ENCODE measurements around the gene SULT1C4.

Gene SULT1C4

DNA sequence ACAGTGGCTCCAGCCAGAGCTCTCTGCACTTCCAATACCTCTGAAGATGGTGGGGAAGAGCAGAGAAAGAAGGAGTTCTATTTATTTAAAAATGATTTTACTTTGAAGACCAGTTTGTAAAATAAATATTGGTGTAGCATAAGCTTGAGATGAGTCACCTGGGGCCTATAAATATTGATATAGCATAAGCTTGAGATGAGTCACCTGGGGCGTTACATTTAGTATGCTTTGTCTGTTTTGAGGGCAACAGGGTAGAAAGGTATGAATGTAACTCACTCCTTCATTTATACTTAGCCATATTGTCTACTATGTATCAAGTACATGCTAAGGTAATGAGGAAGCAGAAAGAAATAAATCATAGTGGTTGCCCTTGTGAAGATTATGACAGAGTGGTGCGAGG lies 7.7 kb upstream of the SULT1C4 start:
- Histone ChIP-seq H3K9me3 (ENCODE audit: control insufficient read depth, low read length) (peaks cover 12% of the 10 kb centered on the region), H3K36me3 (ENCODE audit: control insufficient read depth, insufficient read depth, low read length) (no peaks in the 10 kb centered on the region), H3K4me3 (ENCODE audit: extremely low read depth, insufficient read depth, low read length, poor library complexity, severe bottlenecking) (no peak overlapping the region), H3K27ac (ENCODE audit: low read depth, low read length, severe bottlenecking) (no peak overlapping the region), H3K4me1 (ENCODE audit: control insufficient read depth, insufficient read depth, low read length, poor library complexity, severe bottlenecking) (no peaks in the 10 kb centered on the region)
- no CpG with 5 or more reads among the region's 2 CpGs for WGBS, 2 experiments (ENCODE audit: insufficient coverage in 2 of 2)

- no peak overlapping the region for H3K4me3 ChIP-seq (ENCODE audit: extremely low read depth, insufficient read depth, low read length, poor library complexity, severe bottlenecking)
- H3K36me3 ChIP-seq (ENCODE audit: control insufficient read depth, insufficient read depth, low read length) = peaks cover 5% of the 10 kb centered on the region
- H3K4me1 ChIP-seq (ENCODE audit: control insufficient read depth, insufficient read depth, low read length, poor library complexity, severe bottlenecking) = peaks cover 18% of the 10 kb centered on the region
- 100% methylated on average over 2 of the region's 4 CpGs for WGBS, 2 experiments (ENCODE audit: insufficient coverage in 2 of 2)
- peak overlapping the region; percentile 91 for H3K27ac ChIP-seq (ENCODE audit: low read depth, low read length, severe bottlenecking)
- no peaks in the 10 kb centered on the region for H3K9me3 ChIP-seq (ENCODE audit: control insufficient read depth, low read length)
Measured at GRCh38 chr2:108376774-108377173, 980 bp upstream of the SULT1C4 start.

DNA sequence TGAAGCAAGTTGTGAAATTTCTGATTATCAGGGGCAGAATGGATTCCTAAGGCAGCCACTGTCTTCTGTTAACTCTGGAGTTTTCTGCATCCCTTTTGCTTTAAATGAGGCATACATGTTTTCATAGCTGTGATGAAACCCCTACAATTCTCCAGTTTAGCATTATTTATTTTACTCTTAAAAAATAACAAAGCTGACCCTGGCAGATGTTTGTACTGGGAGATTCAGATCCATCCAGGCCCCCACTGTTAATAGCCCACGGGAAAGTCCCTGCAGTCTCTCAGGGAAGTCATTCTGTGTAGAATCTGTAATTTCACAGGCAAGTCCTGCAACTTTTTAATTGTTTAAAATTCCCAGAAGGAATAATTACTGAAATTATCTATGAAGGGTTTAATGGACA lies 353 bp upstream of the SULT1C4 start:
- H3K4me3 ChIP-seq (ENCODE audit: extremely low read depth, insufficient read depth, low read length, poor library complexity, severe bottlenecking) = no peak overlapping the region
- peak overlapping the region; percentile 91 for H3K27ac ChIP-seq (ENCODE audit: low read depth, low read length, severe bottlenecking)
- WGBS, 2 experiments (ENCODE audit: insufficient coverage in 2 of 2) = 86% methylated on average over 1 of the region's 1 CpG; no CpG with 5 or more reads in 1 of the 2 experiments
- peaks cover 7% of the 10 kb centered on the region for H3K36me3 ChIP-seq (ENCODE audit: control insufficient read depth, insufficient read depth, low read length)
- no peaks in the 10 kb centered on the region for H3K9me3 ChIP-seq (ENCODE audit: control insufficient read depth, low read length)
- peaks cover 18% of the 10 kb centered on the region for H3K4me1 ChIP-seq (ENCODE audit: control insufficient read depth, insufficient read depth, low read length, poor library complexity, severe bottlenecking)

DNA sequence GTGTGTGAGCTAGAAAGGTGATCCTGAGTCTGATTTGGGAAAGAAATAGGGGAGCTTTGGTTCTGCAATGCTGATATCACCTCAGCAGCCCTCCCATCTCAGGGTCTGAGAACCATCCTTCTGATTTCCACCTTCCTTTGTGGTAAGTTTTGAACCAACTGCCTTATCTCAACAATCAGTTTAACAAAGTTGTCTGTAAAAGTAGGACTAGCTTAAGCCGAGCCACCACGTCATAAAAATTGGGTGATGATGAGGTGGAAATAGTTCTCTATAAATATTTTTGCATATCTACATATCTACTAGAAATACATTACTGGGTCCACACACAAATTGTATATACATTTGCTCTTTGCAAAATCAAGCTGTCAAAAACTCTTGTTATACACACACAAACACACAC lies 1.1 kb downstream of the SULT1C4 start:
- peaks cover 24% of the 10 kb centered on the region for H3K4me1 ChIP-seq (ENCODE audit: control insufficient read depth, insufficient read depth, low read length, poor library complexity, severe bottlenecking)
- peak overlapping the region; percentile 32 for H3K27ac ChIP-seq (ENCODE audit: low read depth, low read length, severe bottlenecking)
- WGBS, 2 experiments (ENCODE audit: insufficient coverage in 2 of 2) = no CpG with 5 or more reads among the region's 2 CpGs
- H3K4me3 ChIP-seq (ENCODE audit: extremely low read depth, insufficient read depth, low read length, poor library complexity, severe bottlenecking) = peak overlapping the region; percentile 34
- H3K9me3 ChIP-seq (ENCODE audit: control insufficient read depth, low read length) = no peaks in the 10 kb centered on the region
- peaks cover 17% of the 10 kb centered on the region for H3K36me3 ChIP-seq (ENCODE audit: control insufficient read depth, insufficient read depth, low read length)

- no peaks in the 10 kb centered on the region for H3K9me3 ChIP-seq (ENCODE audit: control insufficient read depth, low read length)
- H3K4me3 ChIP-seq (ENCODE audit: extremely low read depth, insufficient read depth, low read length, poor library complexity, severe bottlenecking) = no peak overlapping the region
- H3K4me1 ChIP-seq (ENCODE audit: control insufficient read depth, insufficient read depth, low read length, poor library complexity, severe bottlenecking) = peaks cover 23% of the 10 kb centered on the region
- no peak overlapping the region for H3K27ac ChIP-seq (ENCODE audit: low read depth, low read length, severe bottlenecking)
- peaks cover 24% of the 10 kb centered on the region for H3K36me3 ChIP-seq (ENCODE audit: control insufficient read depth, insufficient read depth, low read length)
- WGBS, 2 experiments (ENCODE audit: insufficient coverage in 2 of 2) = 60 to 100% methylated on average over 1 to 2 of the region's 4 CpGs
Measured at GRCh38 chr2:108382196-108382595, 4.4 kb downstream of the SULT1C4 start.

GRCh38 chr2:108383146-108383830 lies 5.5 kb downstream of the SULT1C4 start:
- 92 to 95% methylated on average over 2 of the region's 4 CpGs for WGBS, 2 experiments (ENCODE audit: insufficient coverage in 2 of 2)
- no peaks in the 10 kb centered on the region for H3K9me3 ChIP-seq (ENCODE audit: control insufficient read depth, low read length)
- H3K4me1 ChIP-seq (ENCODE audit: control insufficient read depth, insufficient read depth, low read length, poor library complexity, severe bottlenecking) = peaks cover 13% of the 10 kb centered on the region
- peaks cover 24% of the 10 kb centered on the region for H3K36me3 ChIP-seq (ENCODE audit: control insufficient read depth, insufficient read depth, low read length)
- H3K27ac ChIP-seq (ENCODE audit: low read depth, low read length, severe bottlenecking) = peak overlapping the region; percentile 23
- no peak overlapping the region for H3K4me3 ChIP-seq (ENCODE audit: extremely low read depth, insufficient read depth, low read length, poor library complexity, severe bottlenecking)

GRCh38 chr2:108384662-108385393 lies 7.1 kb downstream of the SULT1C4 start:
- peaks cover 24% of the 10 kb centered on the region for H3K36me3 ChIP-seq (ENCODE audit: control insufficient read depth, insufficient read depth, low read length)
- no peak overlapping the region for H3K4me3 ChIP-seq (ENCODE audit: extremely low read depth, insufficient read depth, low read length, poor library complexity, severe bottlenecking)
- no peaks in the 10 kb centered on the region for H3K9me3 ChIP-seq (ENCODE audit: control insufficient read depth, low read length)
- H3K27ac ChIP-seq (ENCODE audit: low read depth, low read length, severe bottlenecking) = no peak overlapping the region
- peaks cover 6% of the 10 kb centered on the region for H3K4me1 ChIP-seq (ENCODE audit: control insufficient read depth, insufficient read depth, low read length, poor library complexity, severe bottlenecking)
- 95 to 100% methylated on average over 3 of the region's 5 CpGs for WGBS, 2 experiments (ENCODE audit: insufficient coverage in 2 of 2)

DNA sequence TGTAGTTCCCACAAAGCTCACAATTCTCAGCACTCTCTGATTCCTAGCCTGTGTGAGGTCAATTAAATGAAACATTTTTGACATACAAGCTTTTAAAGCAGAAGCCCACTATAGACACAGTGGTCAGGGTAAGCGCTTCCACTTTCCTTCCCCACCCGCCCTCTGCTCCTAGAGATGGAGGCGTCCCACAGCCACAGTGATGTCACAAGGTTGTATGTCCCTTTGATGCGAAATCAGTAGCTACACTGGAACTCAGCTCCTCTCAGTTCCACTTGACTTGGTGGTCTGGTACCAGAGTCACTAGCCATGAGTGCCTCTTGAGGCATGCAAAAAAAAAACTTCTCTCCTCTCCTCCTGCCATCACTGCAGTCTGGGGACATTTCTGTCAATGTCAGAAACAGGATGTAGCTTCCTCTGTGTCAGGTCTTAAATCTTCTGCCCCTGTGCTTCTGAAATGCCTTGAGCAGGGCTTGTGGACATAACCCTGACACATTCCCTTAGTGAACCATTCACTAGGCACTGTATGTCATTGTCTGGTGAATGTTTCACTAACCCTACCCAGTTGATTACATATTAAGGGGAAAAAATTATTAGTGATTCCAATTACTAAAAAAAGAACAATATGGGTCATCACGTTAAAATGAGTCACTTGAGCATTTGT lies 7.8 kb downstream of the SULT1C4 start:
- Histone ChIP-seq H3K4me1 (ENCODE audit: control insufficient read depth, insufficient read depth, low read length, poor library complexity, severe bottlenecking) (peaks cover 6% of the 10 kb centered on the region), H3K27ac (ENCODE audit: low read depth, low read length, severe bottlenecking) (no peak overlapping the region), H3K36me3 (ENCODE audit: control insufficient read depth, insufficient read depth, low read length) (peaks cover 24% of the 10 kb centered on the region), H3K4me3 (ENCODE audit: extremely low read depth, insufficient read depth, low read length, poor library complexity, severe bottlenecking) (no peak overlapping the region), H3K9me3 (ENCODE audit: control insufficient read depth, low read length) (no peaks in the 10 kb centered on the region)
- 79 to 81% methylated on average over 4 of the region's 5 CpGs for WGBS, 2 experiments (ENCODE audit: insufficient coverage in 2 of 2)

DNA sequence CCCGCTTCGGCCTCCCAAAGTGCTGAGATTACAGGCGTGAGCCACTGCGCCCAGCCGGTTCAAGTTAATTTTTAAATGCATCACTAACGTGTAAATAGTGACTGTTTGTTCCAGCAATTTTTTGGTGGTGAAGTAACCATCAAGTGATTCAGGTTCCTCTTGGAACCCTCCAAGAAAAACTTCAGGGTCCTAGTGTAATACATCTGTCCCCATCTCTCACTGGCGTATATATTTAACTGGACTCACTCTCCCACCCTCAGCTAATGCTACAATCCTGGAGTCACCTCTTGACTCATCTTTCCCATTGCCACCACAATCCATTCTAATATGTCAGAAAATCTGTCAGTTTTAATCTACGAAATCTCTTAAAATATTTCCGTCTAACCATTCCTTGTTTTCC lies 10.3 kb downstream of the SULT1C4 start:
- Histone ChIP-seq H3K9me3 (ENCODE audit: control insufficient read depth, low read length) (no peaks in the 10 kb centered on the region), H3K27ac (ENCODE audit: low read depth, low read length, severe bottlenecking) (no peak overlapping the region), H3K4me3 (ENCODE audit: extremely low read depth, insufficient read depth, low read length, poor library complexity, severe bottlenecking) (no peak overlapping the region), H3K36me3 (ENCODE audit: control insufficient read depth, insufficient read depth, low read length) (peaks cover 15% of the 10 kb centered on the region), H3K4me1 (ENCODE audit: control insufficient read depth, insufficient read depth, low read length, poor library complexity, severe bottlenecking) (peaks cover 3% of the 10 kb centered on the region)
- 83 to 86% methylated on average over 9 of the region's 9 CpGs for WGBS, 2 experiments (ENCODE audit: insufficient coverage in 2 of 2)

- Histone ChIP-seq H3K27ac (ENCODE audit: low read depth, low read length, severe bottlenecking) (no peak overlapping the region), H3K36me3 (ENCODE audit: control insufficient read depth, insufficient read depth, low read length) (peaks cover 7% of the 10 kb centered on the region), H3K4me3 (ENCODE audit: extremely low read depth, insufficient read depth, low read length, poor library complexity, severe bottlenecking) (no peak overlapping the region), H3K4me1 (ENCODE audit: control insufficient read depth, insufficient read depth, low read length, poor library complexity, severe bottlenecking) (no peaks in the 10 kb centered on the region), H3K9me3 (ENCODE audit: control insufficient read depth, low read length) (no peaks in the 10 kb centered on the region)
- no CpG with 5 or more reads among the region's 2 CpGs for WGBS, 2 experiments (ENCODE audit: insufficient coverage in 2 of 2)
Measured at GRCh38 chr2:108390340-108390739, 12.6 kb downstream of the SULT1C4 start.

All from mesodermal cell (in vitro differentiated cells).